Embryonic facial prominence (tissue), 1 donor: ENCODE results near the gene SAT2.
"Not testable (repeated sequence)": the region's sequence is repeated elsewhere in the genome, so short reads cannot be mapped to it uniquely, and the experiment has no call there.

Experiments used
- DNase-seq: peaks from one replicate; pipeline ENCODE4 v3.0.0-alpha.2; 2016; ENCODE audit errors: extremely low spot score

Gene SAT2

GRCh38 chr17:7627250-7628121 lies at the start of gene SAT2:
Gene SAT2, minus strand, starts transcription at chr17:7627821. Its CDS starts 186 bp downstream, at chr17:7627635.
- DNase-seq: peak; percentile 74

- no peak for DNase-seq
Measured at GRCh38 chr17:7676533-7676932, 48.9 kb upstream of the SAT2 start.

- no peak for DNase-seq
Measured at GRCh38 chr17:7674934-7675333, 47.3 kb upstream of the SAT2 start.

- DNase-seq: no peak
Measured at GRCh38 chr17:7673239-7673638, 45.6 kb upstream of the SAT2 start.

- no peak for DNase-seq
Measured at GRCh38 chr17:7668482-7668881, 40.9 kb upstream of the SAT2 start.

- DNase-seq: no peak
Measured at GRCh38 chr17:7667656-7668406, 40.2 kb upstream of the SAT2 start.

- DNase-seq: no peak
Measured at GRCh38 chr17:7656958-7657609, 29.5 kb upstream of the SAT2 start.

- no peak for DNase-seq
Measured at GRCh38 chr17:7655541-7655840, 27.9 kb upstream of the SAT2 start.

GRCh38 chr17:7654832-7655540 lies 27.4 kb upstream of the SAT2 start:
- no peak for DNase-seq

- DNase-seq: no peak
Measured at GRCh38 chr17:7652388-7653356, 25.1 kb upstream of the SAT2 start.

GRCh38 chr17:7651665-7652387 lies 24.2 kb upstream of the SAT2 start:
- no peak for DNase-seq

GRCh38 chr17:7651097-7651664 lies 23.6 kb upstream of the SAT2 start:
- DNase-seq: no peak

GRCh38 chr17:7650509-7651096 lies 23.0 kb upstream of the SAT2 start, which contains the start of gene ATP1B2:
Gene ATP1B2, plus strand, starts transcription at chr17:7650926. Its CDS starts 593 bp downstream, at chr17:7651519.
- DNase-seq: peak; percentile 50

GRCh38 chr17:7647018-7647417 lies 19.4 kb upstream of the SAT2 start:
- DNase-seq: no peak

GRCh38 chr17:7646457-7646856 lies 18.8 kb upstream of the SAT2 start:
- no peak for DNase-seq

GRCh38 chr17:7644775-7645174 lies 17.2 kb upstream of the SAT2 start:
- DNase-seq: no peak

- DNase-seq: not testable (repeated sequence)
Measured at GRCh38 chr17:7641635-7642034, 14.0 kb upstream of the SAT2 start.

GRCh38 chr17:7640783-7641182 lies 13.2 kb upstream of the SAT2 start:
- no peak for DNase-seq

- no peak for DNase-seq
Measured at GRCh38 chr17:7636163-7636562, 8.5 kb upstream of the SAT2 start.
